Myocyte (in vitro differentiated cells): ENCODE results near the gene CCM2L. TPM values are rescaled to one million over a fixed set of nuclear protein-coding genes. Genes with fewer than 3 reads are reported as not detected.
A peak's percentile ranks its signal among the peaks of the same experiment; 100 is the strongest.

Source experiments
- DNase-seq: peaks from one replicate; pipeline ENCODE4 v3.0.0-alpha.2; 2012; ENCODE audit warnings: low read depth
- polyA plus RNA-seq: library from polyadenylated mRNA; unstranded; fragments of >200 nt; gene quantifications from one replicate; pipeline ENCODE4 v1.2.1, GENCODE V29; 2012; ENCODE audit warnings: missing spikeins
- total RNA-seq: library from RNA; depleted of rRNA; stranded (reverse); fragments of >200 nt; gene quantifications from 2 replicates; pipeline ENCODE4 v1.2.3, GENCODE V29; 2014

Gene CCM2L
- total RNA-seq: not detected in 2 replicates
- not detected for polyA plus RNA-seq

DNA sequence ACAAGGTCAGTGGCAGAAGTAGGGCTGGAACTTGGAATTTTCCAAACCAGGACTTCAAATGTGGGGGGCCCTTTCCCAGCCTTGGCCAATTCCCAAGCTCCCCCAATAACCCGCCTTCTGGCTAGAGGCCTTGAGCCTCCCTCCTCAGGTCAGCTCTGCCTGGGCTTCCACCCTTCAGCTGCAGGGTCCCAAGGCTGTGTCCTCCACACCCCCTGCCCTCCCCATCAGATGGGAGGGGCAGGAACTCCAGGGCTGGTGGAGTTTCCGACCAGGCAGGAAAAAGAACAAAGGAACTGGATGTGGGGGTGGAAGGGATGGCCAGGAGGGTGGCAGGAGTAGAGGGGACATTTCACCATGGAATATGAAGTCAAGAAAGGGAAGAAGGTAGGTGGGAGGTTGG lies at the start of gene CCM2L:
CCM2L (plus strand) TSS at position 338 of the 400 bp plus-strand sequence; CDS start at position 355, 17 bp downstream.
- DNase-seq: no peak

GRCh38 chr20:31962761-31963160 lies 47.5 kb upstream of the CCM2L start:
- DNase-seq: no peak

DNA sequence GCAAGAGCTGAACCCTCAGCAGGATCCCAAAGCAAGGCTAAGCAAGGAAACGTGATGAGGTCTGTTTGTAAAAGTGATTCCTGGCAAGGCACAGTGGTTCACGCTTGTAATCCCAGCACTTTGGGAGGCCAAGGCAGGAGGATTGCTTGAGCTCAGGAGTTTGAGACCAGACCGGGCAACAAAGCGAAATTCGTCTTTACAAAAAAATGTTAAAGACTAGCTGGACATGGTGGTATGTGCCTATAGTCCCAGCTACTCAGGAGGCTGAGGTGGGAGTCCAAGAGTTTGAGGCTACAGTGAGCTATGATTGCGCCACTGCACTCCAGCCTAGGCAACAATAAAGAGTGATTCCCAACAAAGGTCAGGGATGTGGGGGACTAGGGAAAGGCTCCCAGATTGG lies 46.3 kb upstream of the CCM2L start:
- DNase-seq: no peak

- DNase-seq: no peak
Observed at GRCh38 chr20:31966991-31967655, 43.1 kb upstream of the CCM2L start.

DNA sequence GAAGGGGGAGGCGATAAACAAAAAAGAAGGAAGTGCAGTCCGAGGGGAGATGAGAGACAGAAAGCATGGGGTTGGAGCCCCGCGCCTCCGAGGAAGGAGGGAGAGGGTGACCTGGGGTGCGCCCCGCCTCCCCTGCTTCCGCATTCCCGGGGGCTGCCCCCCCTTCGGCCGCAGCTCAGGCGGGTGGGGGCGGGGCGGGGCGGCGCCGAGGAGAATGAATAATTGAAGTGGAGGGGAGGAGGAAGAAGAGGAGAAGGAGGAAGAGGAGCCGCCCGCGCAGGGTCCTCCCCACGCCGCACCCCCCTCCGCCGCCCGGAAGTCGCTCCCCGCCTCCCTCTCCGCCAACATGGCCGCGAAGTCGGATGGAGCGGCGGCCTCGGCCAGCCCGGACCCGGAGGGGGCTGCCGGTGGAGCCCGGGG lies 42.4 kb upstream of the CCM2L start, which contains the start of gene XKR7:
XKR7 (plus strand) TSS at position 322 of the 420 bp plus-strand sequence; CDS start at position 347, 25 bp downstream.
- no peak for DNase-seq

DNA sequence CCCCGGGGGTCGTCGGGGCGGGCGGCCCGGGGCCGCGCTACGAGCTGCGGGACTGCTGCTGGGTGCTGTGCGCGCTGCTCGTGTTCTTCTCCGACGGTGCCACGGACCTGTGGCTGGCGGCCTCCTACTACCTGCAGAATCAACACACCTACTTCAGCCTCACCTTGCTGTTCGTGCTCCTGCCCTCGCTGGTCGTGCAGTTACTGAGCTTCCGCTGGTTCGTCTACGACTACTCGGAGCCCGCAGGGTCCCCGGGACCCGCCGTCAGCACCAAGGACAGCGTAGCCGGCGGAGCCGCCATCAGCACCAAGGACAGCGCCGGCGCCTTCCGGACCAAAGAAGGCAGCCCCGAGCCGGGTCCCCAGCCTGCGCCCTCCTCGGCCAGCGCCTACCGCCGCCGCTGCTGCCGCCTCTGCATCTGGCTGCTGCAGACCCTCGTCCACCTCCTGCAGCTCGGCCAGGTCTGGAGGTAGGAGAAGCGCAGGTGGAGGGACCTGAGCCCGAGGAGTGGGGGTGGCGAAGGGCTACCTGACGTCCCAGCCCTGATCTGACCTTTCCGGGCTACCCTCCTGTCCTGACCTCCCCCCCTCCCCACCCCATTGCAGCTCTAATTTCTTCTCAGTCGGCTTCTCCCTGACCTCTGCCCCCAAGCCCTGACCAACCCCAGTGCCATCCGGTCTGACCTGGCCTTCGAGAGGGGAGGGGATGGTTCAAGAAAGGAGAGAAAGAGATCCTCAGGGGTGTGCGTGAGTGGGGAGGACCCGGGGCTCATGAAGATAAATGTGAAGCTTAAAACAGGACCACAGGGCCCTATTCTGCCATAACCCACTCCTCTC lies 41.7 kb upstream of the CCM2L start:
- DNase-seq: peak; percentile 71

DNA sequence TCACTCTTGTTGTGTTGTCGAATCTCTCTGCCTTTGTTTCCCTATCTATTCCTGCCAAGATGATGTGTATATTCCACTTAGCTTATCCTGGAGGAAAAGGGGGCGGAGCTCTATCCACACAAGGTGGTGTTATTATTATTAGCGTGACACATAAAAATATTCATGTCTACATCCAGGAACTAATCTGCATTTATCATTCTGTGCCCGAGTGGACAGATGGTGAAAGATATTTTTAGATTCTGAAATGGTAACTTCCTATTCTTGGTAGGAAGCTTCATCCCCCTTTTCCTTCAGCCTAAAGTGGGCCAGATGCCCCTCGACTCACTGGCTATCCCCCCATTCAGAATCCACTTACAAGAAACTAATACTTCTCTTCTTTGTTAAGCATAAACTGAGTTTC lies 40.2 kb upstream of the CCM2L start:
- DNase-seq: no peak

- no peak for DNase-seq
Observed at GRCh38 chr20:31972471-31973021, 37.7 kb upstream of the CCM2L start.

DNA sequence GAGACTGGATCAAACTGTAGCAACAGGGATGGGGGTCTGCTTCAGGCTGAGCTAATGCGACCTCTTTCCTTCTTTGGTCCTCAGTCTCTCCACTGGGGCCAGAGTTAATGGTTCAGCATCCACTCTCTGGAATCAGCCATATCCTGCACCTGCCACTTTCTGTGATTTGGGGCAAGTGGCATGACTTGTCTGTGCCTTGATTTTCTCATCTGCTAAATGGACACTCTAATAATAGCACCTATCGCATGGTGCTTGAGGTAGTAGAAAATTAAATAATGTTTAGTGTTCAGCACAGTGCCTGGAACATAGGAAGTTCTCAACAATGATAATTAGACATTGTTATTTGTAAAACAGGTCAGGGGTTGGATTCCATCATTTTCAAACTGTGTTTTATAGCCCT lies 35.9 kb upstream of the CCM2L start:
- DNase-seq: no peak

GRCh38 chr20:31974951-31975487 lies 35.2 kb upstream of the CCM2L start:
- no peak for DNase-seq

DNA sequence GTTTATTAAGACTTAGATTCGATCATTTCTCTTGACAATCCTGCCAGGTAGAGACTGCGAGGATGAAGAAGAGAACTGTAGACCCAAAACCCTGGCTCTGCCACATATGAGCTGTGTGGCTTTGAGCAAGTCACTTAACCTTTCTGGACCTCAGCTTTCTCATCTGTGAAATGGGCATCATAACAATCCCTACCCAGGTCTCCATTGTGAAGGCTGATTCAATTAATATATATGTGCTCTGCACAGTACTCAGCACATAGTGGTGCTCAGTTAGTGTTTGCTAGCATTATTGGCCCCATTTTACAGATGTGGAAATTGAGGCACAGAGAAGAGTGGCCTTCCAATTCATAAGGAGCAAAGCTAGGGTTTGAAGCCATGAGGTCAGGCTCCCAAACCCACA lies 34.4 kb upstream of the CCM2L start:
- DNase-seq: no peak

DNA sequence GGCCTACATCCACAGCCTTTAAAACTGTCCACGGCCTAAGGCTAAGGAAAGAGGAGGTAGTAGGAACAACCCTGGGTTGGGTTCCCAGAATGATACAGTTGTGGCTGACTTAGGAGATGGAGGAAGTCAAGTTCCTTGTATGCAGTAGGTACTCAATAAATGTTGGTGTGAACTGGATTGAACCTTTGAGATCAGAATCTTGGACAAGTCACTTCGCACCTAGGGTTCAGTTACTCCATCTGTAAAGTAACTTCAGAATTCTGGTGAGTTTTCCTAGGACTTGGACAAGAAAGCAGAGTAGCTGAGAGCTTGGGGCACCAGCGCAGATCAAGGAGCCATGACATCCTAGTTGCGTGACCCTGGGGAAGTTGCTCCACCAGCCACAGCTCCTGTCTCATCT lies 33.2 kb upstream of the CCM2L start:
- DNase-seq: no peak

GRCh38 chr20:31979713-31980426 lies 30.4 kb upstream of the CCM2L start:
- no peak for DNase-seq

GRCh38 chr20:31981784-31982183 lies 28.5 kb upstream of the CCM2L start:
- no peak for DNase-seq

GRCh38 chr20:31984981-31985471 lies 25.2 kb upstream of the CCM2L start:
- DNase-seq: no peak

DNA sequence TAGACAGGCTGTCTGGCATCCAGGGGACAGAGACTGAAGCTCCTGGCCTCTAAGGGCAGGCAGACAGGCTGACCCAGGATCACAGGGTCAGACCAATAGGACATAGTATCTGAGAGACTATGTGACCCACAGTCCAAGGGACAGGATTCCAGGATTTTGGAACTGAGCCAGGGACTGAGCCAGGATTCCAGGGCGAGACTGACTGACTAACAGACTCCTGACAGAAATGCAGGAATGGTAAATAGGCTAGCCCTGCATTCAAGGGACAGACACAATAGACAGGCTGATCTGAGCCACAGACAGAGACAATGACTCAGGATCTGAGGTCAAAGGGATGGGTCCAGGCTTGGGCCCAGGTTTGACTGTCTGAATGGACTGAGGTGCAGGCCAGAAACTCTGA lies 22.5 kb upstream of the CCM2L start:
- peak; percentile 18 for DNase-seq

- no peak for DNase-seq
Observed at GRCh38 chr20:31988430-31989015, 21.7 kb upstream of the CCM2L start.

DNA sequence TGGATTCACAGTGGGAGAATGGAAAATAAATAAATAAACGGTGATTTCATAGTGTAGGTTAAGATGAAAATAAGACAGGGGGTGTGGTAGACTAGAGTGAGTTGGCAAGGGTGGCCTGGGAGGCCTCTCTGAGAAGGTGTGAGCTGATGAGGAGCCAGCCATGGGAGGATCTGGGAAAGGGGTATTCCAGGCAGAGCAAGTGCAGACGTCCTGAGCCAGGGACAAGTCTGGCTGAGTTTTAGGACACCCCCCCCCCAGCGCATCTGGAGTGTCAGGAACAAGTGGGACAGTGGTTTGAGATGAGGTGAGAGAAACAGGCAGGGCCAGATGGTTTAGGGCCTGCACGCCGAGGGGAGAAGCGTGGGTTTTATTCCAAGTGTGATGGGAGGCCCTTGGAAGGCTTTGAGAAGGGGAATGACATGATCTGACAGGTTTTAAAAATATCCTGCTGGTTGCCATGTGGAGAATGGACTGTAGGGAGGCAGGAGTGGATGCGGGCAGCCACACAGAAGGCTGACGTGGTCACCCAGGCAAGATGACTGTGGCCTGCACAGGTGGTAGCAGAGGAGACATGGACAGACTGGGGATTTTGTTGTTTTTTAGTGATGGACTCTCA lies 21.1 kb upstream of the CCM2L start:
- peak; percentile 58 for DNase-seq

GRCh38 chr20:31990641-31991338 lies 19.4 kb upstream of the CCM2L start:
- no peak for DNase-seq

- no peak for DNase-seq
Observed at GRCh38 chr20:31991339-31991705, 18.9 kb upstream of the CCM2L start.
